ENCODE results near the gene PRR5L. TPM values are rescaled to one million over a fixed set of nuclear protein-coding genes. Genes with fewer than 3 reads are reported as not detected.

PRR5L gene
- total RNA-seq, 4 donors from 2014 or later = 1.1 to 3.4 (median 1.7) TPM

DNA sequence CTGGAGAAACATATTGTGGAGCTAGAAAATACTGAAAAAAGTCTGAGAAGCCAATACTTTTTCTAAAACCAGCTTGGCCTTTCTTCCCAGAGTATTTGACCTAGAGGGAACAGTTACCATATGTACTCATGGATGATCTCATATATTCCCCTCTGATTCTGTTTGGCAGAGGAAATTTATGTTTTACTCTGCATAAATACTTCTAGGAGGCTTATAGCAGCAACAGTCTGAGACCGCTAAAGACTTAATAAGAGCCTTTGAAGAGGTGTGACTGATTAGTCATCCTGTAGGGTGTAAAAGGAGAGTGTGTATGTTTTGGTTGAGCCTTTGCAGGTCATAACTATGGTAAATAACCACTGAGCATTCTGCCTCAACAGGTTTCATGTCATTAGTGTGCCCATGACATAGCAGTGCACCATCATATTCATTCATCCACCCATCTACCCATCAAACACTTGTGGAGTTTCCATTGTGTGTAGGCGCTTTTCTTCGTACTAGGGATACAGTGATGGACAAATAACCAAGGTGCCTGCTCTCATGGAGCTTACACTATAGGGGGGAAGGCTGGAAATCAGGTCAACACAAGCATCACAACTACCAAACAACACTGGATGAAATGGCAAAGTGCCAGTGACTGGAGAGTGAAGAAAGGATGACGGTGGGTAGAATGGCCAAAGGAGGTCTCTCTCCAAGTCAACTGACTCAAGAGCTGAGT, 169.5 kb downstream of the PRR5L start:
- 86 to 91% methylated on average over 4 of the region's 4 CpGs for WGBS, 2 donors
- intact Hi-C loops (cut with DNase I; ENCODE audit: low total_unique reads) = no loop called here
- TF ChIP-seq CTCF (IDR thresholded peaks at IDR 0.05) = no peak
- no peak for TF ChIP-seq POLR2A (IDR thresholded peaks at IDR 0.05)
- no peak for DNase-seq (ENCODE audit: low spot score in 2 of 2)
- H3K4me3 ChIP-seq (ENCODE audit: low read depth, poor library complexity, severe bottlenecking) = no peak overlapping the region

- no peak for DNase-seq (ENCODE audit: low spot score in 2 of 2)
- 99% methylated on average over 3 of the region's 3 CpGs for WGBS, 2 donors
- TF ChIP-seq CTCF (IDR thresholded peaks at IDR 0.05) (no peak), POLR2A (IDR thresholded peaks at IDR 0.05) (no peak)
- no peak overlapping the region for H3K4me3 ChIP-seq (ENCODE audit: low read depth, poor library complexity, severe bottlenecking)
- intact Hi-C loops (cut with DNase I; ENCODE audit: low total_unique reads) = no loop called here
Observed at GRCh38 chr11:36467012-36467411, 170.9 kb downstream of the PRR5L start.

GRCh38 chr11:36467916-36468315, 171.8 kb downstream of the PRR5L start:
- no peak for DNase-seq (ENCODE audit: low spot score in 2 of 2)
- TF ChIP-seq POLR2A (IDR thresholded peaks at IDR 0.05) = no peak
- no peak for TF ChIP-seq CTCF (IDR thresholded peaks at IDR 0.05)
- intact Hi-C loops (cut with DNase I; ENCODE audit: low total_unique reads) = no loop called here
- no peak overlapping the region for H3K4me3 ChIP-seq (ENCODE audit: low read depth, poor library complexity, severe bottlenecking)
- WGBS, 2 donors = 71 to 87% methylated on average over 1 of the region's 1 CpG

GRCh38 chr11:36469063-36469462, 173.0 kb downstream of the PRR5L start:
- DNase-seq (ENCODE audit: low spot score in 2 of 2) = no peak
- no peak for TF ChIP-seq CTCF (IDR thresholded peaks at IDR 0.05)
- TF ChIP-seq POLR2A (IDR thresholded peaks at IDR 0.05) = no peak
- 58 to 71% methylated on average over 2 of the region's 2 CpGs for WGBS, 2 donors
- no peak overlapping the region for H3K4me3 ChIP-seq (ENCODE audit: low read depth, poor library complexity, severe bottlenecking)
- intact Hi-C loops (cut with DNase I; ENCODE audit: low total_unique reads) = no loop called here

GRCh38 chr11:36469881-36470802, 174.1 kb downstream of the PRR5L start:
- intact Hi-C loops (cut with DNase I; ENCODE audit: low total_unique reads) = no loop called here
- no peak overlapping the region for H3K4me3 ChIP-seq (ENCODE audit: low read depth, poor library complexity, severe bottlenecking)
- no peak for DNase-seq (ENCODE audit: low spot score in 2 of 2)
- WGBS, 2 donors = 40 to 52% methylated on average over 5 of the region's 5 CpGs
- no peak for TF ChIP-seq CTCF (IDR thresholded peaks at IDR 0.05)
- no peak for TF ChIP-seq POLR2A (IDR thresholded peaks at IDR 0.05)
